ENCODE results near the gene ITGA11.

ITGA11 gene

DNA sequence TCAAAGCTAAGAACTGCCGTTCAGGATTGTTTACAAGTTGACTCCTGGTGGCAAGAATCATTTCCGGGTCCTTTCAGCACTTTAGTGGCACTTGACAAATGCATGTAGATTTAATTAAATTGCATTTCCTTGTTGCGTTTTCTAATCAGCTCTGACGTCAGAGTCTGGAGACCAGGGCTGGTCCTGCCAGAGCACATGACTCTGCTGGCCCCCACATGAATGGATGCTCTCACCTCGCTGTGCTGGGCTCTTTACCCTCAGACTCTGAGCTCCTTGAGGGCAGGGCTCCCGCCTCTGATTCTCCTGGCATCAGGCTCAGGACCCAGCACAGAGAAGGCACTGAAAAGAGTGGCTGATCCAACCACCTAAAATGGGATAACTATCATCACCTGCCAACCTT is 85.0 kb downstream of the ITGA11 start:
- DNase-seq = no peak

DNA sequence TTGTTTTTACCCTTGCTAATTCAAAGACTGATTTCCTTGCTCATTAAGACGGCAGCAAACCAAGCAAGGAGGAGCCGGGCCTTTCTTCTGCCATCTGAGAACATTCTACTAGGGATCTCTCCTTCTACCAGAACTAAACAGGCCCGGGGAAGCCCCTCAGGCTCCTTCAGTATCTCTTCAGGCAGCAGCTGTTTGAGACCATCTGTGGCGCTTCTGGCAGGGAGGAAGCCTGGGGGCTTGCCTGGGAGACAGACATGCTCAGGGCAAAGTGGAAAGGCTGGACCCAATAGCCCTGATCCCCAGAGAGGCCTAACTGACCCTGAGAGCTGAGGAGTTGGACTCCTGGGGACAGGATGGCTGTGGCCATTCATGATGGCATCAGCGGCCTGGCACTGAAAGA is 86.5 kb downstream of the ITGA11 start:
- no peak for DNase-seq

DNA sequence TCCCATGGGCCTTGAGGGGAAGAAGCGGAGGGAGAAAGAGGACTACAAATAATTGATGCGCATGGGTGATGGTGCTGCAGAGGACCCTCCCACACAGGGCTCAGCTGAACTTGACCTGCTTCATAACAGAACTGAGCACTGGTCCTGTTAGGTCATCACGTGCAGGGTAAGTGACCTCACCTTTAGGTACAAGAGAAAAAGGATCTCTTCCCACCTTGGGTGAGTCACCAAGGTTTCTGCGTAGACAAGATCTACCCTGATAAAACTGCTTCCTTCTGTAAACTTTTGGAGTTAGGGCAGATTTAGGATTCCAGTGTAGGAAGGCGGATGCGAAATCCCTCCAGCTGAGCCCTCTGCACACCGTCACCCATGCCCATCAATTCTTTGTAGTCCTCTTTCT is 87.4 kb downstream of the ITGA11 start:
- no peak for DNase-seq

DNA sequence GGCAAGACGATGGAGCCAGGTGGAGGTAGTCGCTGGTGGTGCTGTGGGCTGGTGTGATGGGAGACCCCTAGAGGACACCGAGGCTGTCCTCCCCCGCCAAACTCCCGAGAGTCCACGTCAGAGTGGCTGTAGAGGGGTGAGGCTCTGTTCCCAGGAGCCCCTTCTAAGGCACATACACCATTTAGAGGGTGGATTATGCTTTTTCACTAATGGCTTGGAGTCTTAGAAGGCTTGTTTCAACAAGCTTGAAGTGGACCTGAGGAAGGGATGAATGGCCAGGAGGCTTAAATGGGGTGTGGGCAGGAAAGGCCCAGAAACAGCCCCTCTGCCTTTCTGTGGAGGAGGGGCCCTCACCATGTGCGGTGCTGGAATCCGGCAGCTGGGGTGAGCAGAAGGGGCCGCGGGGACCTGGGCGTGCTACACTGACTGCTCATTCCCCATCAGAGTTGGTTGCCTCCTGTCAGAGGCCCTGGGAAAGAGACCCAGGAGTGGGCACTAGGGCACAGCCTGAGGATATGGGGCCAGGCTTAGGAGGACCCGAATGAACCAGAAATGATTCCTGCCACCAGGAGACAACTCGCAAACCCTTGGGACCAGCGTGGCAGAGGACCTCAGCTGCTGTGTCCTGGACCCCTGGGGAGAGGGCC is 88.3 kb downstream of the ITGA11 start:
- no peak for DNase-seq

DNA sequence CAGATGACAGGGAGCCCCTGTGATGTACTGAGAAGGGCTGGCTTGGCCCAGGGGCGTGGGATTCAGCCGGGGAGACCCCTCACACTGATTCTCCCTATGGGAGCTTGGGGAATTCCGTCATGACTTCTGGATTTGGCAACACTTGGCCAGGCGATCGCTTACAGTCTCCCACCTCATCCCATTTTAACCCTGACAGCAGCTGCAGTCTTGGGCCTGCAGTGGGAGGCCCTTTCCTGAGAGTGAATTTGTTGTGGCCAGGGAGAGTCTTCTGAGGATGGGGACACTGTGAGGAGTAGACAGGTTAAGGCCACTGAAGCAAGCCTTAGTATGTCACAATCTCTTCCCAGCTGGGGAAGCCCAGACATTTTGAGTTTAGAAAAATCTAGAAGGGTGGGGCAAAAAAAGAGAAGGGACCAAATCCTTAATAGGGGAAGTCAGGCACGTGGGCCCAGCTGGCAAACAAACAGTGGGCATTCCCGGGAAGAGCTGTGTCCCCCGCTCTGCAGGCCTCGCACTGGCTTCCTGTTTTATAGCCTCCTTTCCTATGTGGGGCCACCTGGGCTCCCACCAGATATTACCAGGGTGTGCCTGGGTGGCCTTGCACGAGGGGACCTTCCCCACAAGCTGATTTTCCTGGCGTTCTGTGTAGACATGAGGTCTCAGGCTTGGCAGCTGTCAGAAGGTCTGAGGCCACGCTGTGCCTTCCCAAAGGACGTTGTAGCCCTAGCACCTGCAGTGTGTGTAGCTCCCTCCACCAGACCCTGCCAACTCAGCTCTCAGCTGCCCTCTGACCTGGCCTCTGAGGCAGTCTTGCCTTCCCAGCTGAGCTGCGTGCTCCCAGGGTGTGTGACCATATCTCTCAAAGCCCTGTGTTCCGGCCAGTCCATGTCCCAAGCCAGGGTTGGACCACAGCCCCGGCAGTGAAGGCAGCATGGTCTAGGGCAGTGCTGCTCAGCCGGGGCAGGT is 89.9 kb downstream of the ITGA11 start:
- DNase-seq = no peak

DNA sequence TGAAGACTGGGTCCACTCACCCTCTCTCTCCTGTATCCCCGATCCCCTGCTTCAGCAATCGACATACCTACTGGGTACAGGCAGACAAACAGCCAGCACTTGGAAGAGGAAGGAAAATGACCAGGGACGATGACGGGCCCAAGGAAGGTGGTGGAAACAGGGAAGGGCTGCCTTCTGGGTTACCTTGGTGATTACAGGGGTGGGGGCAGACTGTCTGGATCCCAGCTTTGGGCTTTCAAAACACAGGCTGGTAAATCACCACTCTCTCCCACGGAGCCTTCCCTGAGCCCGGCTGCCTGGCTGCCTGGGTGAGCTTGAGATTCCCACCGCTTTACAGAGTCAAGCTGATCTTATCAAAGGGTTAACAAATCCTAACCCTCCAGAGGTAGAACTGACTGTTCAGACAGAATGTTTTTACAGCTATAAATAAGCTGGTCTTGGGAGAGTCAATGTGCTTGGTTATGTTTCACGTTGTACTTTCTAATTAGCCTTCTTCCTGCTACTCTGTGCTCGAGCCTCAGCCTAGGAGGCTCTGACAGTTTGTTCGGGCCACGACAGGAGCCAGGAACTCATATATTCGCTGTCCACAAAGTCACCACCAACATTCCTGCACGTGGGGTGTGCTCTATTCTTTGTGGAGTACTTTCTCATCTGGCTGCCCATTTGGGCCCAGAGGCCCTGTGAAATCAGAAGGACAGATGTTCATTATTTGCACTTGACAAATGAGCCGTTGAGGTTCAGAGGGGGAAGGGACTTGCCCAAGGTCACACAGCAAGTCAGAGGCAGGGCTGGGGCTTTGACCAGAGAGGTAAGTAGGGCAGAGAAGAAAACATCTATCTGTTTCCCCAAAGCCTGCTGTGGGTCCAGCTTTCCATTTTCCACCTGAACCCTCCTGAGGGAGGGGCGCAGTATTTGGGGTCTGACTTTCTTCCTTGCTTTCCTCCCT is 91.0 kb downstream of the ITGA11 start:
- DNase-seq = no peak

DNA sequence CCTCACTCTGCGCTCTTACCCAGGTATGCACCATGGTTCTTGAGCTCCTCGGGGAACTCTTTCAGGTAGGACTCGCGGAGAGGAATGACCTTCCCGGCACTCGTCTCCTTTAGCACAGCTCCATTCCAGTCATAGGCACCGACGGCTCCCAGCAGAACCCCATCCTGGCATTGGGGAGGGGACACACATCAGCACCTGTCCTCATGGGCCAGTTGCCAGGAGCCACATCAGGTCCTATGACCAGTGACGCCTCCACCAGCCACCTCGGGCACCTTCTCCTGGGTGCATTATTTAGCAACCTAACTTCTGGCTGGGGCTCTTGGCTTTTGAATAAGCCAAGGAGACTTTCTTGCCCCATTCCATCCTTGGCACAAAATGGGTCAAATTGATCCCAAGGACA is 92.5 kb downstream of the ITGA11 start:
- no peak for DNase-seq

DNA sequence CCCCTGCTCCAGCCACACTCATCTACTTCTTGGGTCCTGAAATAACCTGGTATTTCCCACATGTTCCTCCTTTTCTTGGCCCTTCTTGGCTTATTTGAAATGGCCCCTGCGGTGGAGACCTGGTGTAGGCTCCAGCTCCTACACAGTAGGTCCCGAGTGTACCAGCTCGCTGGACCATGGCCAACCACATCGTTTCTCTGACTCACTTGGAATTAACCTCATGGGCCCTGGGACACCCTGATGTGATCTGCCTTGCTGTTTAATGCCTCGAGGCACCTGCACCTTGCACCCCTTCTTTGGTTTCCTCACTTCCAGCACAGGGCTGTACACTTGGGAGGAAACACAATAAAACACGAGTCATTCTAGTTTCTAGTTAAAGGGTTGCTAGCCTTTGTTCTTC is 94.1 kb downstream of the ITGA11 start:
- DNase-seq = no peak

DNA sequence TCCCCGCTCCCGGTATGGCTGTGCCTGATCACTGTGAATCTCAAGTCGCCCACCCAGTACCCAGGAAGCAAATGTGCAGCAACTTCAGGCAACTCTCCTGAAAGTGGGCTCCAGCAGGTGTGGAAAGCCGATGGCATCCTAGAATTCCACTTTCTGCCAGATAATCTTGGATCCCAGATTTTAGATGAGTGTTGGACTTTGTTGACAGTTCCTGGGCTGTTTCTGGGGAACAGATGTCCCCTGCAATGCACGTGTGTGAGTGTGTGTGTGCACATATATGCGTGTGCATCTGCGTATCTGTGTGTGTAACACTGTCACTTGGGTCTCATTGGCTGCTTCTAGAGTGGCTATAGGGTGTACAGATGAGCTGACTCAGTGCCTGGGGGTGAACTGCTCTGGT is 95.4 kb downstream of the ITGA11 start:
- DNase-seq = no peak

DNA sequence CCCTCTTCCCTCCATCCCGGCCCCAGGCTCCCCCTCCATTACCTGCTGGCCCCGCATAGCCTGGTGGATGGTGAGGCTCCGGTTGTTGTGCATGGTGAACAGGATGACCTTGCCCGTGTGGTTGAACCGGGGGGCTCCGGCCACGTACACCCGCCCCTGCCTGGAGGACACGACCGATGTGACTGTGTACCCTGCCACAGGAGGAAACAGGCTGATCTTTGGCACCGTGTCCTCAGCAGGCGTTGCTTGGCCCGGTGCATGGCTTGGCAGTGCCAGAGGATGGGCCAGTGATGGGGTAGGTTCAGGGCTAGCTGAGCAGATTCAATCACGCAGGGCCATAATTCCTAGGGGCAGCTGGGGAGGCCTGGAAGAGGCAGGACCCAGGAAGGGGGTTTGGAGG is 96.3 kb downstream of the ITGA11 start:
- no peak for DNase-seq

DNA sequence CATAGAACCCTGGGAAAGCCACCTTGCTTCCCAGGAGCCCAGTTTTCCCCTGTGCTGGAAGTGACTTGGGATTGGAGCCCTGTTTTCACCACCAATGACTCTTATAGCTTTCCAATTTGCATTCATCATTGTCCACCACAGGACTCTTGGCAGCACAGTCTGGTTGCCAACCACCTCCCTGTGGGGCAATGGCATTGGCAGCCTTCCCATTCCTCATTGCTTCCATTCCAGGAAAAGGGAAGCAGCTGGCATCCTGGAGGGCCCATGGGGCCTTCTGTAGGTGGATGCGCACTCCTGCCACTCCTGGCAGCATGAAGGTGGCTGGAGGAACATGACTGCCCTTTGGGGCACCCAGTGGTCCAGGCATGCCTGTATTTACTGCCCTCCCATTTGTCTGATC is 96.7 kb downstream of the ITGA11 start:
- no peak for DNase-seq

DNA sequence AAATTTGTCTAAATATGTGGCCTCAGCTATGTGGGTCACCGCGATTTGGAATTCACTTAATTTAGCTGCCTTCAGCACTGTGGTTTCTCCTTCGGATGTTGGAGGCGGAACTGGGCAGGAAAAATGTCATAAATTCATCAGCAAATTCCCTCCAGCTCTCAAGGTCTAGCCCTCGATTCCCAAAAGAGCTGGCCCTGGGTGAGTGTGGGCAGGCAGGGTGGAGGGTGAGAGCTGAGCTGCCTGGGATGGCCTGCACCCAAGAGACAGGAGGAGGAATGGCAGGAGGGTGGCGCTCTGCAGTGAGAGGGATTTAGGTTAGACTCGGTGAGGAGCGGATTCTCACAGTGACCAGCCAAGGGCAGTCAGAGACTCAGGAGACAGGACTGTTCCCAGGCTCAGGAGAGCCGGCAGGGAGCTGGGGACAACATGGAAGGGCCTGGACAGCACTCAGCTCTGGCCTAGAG is 97.3 kb downstream of the ITGA11 start:
- DNase-seq = no peak

DNA sequence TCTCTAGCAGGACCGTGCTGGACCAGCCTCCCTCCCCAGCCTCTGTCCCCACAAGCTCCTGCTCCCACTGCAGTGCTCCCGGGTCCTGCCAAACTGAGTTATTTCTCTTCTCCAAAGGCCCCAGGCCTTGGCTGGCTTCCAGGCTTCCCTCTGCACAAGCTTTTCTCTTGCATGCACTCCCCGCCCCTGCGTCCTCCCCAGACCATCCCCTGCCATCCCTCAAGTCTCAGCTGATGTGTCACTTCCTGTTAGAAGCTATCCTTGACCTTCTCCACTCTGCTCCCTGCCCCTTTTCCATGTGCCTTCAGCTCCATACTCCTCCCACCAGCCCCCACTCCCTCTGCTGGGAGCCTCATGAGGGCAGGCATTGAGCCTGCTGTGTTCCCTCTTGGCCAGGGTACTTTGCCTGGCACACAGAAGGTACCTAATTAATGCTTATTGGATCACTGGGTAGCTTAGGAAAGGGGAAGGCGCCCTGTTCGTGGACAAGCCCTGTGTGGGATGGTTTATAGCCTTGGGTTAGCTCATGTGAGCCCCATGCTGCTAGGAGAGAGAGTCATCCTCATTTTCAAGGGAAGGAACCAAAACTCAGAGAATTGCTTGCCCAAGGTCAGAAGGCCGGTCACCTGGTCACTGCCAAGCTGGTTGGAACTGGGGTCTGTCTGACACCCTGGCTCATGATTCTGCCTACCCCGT is 98.0 kb downstream of the ITGA11 start:
- no peak for DNase-seq

DNA sequence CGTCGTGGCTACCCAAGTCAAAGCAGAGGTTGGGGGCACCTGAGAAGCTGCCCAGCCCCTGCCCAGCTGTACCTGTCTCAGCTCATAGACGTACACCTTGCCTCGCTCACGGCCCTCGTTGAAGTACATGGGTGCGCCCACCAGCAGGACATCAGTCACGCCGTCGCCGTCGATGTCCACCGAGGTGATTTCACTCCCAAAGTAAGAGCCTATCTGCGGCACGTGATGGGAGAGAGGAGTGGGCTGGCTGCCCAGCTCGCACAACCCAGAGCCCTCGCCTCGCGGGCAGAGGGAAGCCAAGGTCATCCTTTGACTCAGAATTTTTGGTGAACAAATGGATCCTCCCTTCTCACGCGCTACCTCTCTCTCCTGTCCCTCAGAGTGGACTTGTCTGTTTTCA is 99.7 kb downstream of the ITGA11 start:
- no peak for DNase-seq

DNA sequence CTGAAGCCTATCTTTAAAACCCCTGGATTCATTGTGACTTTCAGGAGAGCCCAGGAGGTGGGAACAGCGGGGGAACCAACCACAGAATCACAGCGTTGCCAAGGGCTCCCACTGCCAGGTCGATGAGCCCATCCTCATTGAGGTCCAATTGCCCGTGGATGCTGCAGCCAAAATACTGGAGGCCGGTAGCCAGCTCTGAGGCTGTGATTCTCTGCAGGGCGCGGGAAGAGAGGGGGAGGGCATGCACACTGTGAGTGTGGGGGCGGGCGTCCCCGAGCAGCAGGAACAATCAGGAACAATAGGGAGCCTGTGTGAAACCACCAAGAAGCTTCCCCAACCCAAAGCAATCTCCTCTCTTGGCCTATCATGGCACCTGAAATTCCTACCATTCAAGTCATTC is 101.1 kb downstream of the ITGA11 start:
- no peak for DNase-seq

DNA sequence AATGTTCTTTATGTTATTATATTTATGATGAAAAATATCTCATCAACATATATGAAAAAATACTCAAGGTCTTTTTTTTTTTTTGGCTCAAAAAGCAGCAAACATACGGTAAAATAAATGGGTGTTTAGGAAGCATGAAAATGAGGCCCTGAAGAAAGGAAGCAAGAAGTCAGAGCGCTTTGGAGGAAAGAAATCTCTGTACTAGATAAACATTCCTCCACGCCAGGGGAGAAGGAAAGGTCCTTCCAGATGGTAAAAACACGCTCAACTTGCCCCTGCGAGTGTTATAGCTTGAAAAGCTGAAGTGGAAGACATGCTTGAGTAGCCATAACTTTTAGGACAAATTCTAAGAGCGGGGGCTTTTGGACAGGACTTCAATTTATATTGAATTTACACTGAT is 101.5 kb downstream of the ITGA11 start:
- DNase-seq = no peak

DNA sequence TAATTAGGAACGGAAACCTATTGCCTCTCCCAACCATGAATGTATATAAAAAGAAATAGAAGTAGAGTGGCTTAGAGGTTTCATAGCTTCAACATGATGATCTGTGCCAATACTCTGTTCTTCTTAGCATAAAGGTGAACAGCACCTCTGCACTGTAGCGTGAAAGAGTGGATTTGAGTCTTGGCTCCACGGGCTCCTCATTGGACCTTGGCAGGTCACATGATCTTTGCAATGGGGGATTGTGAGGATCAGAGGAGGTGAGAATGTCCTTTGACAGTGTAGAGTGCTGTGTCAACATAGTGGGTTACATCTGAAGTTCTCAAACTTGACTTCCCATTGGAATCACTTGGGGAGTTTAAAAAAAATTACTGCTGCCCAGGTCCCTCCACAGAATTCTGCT is 103.0 kb downstream of the ITGA11 start:
- DNase-seq = no peak

DNA sequence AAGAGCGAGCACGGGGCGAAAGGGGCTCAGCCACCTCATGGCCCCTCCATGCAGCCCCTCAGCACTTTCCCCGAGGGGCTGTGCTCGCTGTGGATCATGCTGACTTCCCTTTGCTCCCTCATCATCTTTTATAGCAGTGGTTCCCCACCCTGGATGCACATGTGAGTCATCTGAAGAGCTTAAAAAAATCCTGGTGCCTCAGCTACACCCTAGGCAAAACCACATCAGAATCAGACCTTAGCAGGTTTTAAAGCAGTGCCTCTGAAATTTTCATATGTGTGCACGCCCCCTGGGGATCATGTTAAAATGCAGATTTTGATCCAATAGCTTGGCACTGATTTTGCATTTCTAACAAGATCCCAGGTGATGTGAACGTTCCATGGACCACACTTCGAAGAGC is 103.5 kb downstream of the ITGA11 start:
- DNase-seq = no peak

DNA sequence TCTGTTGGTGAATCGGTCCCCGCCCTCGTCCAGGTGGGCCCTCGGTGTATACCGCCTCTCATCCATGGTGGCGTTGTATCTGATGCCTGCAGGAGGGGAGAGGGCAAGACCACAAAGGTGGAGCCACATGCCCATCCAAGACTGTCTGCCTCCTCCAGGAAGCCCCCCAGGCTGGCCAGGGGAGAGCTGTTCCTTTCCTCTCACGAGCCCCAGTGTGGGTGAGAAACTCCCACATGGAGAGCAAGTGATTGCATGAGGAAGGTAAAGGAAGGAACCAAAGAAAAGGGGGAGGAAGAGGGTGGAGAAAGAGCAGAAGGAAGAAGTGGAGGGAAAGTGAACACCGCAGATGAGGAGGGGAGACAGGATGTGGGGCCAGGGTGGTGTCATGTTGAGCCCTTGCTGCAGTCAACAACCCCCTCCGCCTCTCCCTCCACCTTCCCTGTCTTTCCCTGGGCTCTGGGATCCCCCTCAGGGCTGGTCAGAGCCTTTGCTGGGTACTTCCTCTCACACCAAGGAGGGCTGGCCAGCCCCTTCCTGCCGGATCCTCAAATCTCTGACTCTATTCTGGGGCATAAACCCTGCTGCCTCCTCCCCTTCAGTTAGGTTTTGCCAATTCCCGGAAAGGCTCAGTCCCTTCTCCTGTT is 105.1 kb downstream of the ITGA11 start:
- DNase-seq = no peak

DNA sequence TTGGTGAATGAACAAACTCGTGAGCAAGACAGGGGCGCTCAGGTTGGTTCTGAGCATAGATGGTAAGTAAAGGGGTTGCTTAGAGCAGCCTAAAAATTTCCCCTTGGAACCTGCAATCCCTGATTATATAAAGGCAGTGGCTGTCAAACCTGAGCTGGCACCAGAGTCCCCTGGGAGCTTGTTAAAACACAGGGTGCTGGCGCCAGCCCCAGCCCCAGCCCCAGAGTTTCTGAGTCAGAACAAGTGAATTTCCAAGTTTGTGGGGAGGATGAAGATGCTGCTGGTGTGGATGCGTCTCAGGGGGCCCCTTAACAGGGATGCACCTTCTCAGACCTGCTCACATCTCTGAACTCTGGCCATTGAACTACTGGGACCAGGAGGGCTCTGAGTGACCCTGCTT is 106.2 kb downstream of the ITGA11 start:
- no peak for DNase-seq

DNA sequence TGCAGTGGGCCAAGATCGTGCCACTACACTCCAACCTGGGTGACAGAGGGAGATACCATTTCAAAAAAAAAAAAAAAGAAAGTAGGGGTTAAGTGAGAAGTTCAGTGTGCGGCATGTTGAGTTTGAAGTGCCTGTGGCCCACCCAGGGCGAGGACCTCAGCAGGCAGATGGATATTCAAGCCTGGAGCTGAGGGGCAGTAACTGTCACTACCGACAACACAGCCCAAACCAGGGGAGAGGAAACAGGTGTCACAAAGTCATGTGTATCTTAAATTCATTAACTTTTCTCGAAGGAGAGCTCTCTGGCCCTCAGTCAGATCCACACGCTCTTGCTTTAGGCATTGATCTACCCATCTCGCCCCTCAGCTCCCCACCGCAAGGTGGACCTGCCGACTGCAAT is 109.2 kb downstream of the ITGA11 start:
- no peak for DNase-seq

DNA sequence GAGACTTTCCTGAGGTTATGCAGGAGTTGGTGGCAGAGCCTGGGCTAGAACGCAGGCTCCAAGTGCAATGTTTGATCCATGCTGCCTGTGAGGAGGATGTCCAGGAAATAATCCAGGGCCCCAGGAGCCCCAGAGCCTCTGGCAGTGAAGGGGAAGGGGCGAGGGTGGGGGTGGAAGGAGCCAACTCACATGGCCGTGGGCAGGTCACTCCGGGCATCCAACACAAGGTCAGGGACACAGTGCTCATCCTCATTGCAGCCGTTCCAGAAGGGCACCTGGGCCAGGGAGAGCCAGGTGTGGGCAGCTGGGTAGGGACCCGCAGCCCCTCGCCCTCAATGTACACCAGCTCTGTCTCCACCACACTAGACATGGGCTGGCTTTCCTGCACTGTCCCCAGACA is 110.7 kb downstream of the ITGA11 start:
- no peak for DNase-seq

All from retina (tissue), 1 donor.